Loucy (cell line): ENCODE data around the gene HPS6.

Experiments used
- H2AFZ ChIP-seq: fragments of 200-600 bp; sonication (generic); 2 replicates; pipeline ENCODE4 v1.6.0; 2016; ENCODE audit warnings: antibody characterized with exemption, mild to moderate bottlenecking, low read length, moderate library complexity
- H3F3A ChIP-seq: fragments of 200-600 bp; 2 replicates; pipeline ENCODE4 v1.6.0; 2016; ENCODE audit warnings: antibody characterized with exemption, low read depth, mild to moderate bottlenecking
- H3K27me3 ChIP-seq: fragments of 200-600 bp; sonication (generic); 2 replicates; pipeline ENCODE4 v1.6.1; 2014; ENCODE audit warnings: low read length, mild to moderate bottlenecking; ENCODE audit not compliant: insufficient read depth, poor library complexity, severe bottlenecking
- H3K36me3 ChIP-seq: fragments of 200-600 bp; sonication (generic); 2 replicates; pipeline ENCODE4 v1.6.1; 2016; ENCODE audit warnings: low read length; ENCODE audit not compliant: insufficient read depth
- H3K4me1 ChIP-seq: fragments of 200-600 bp; sonication (generic); 2 replicates; pipeline ENCODE4 v1.5.1; 2014; ENCODE audit warnings: low read length, mild to moderate bottlenecking; ENCODE audit not compliant: insufficient read depth, poor library complexity, severe bottlenecking
- H3K4me2 ChIP-seq: fragments of 200-600 bp; sonication (generic); 2 replicates; pipeline ENCODE4 v1.6.0; 2014; ENCODE audit warnings: antibody characterized with exemption, low read length, low read depth, mild to moderate bottlenecking; ENCODE audit not compliant: poor library complexity, severe bottlenecking
- H3K4me3 ChIP-seq: fragments of 200-600 bp; sonication (generic); 2 replicates; pipeline ENCODE4 v1.5.1; 2014; ENCODE audit warnings: low read length, mild to moderate bottlenecking, mixed read lengths; ENCODE audit not compliant: poor library complexity, severe bottlenecking
- H3K79me2 ChIP-seq: fragments of 200-600 bp; sonication (generic); 2 replicates; pipeline ENCODE4 v1.6.1; 2014; ENCODE audit warnings: low read length; ENCODE audit not compliant: insufficient read depth
- H3K9ac ChIP-seq: fragments of 200-600 bp; sonication (generic); 2 replicates; pipeline ENCODE4 v1.6.0; 2014; ENCODE audit warnings: mild to moderate bottlenecking, low read depth, low read length, moderate library complexity; ENCODE audit not compliant: poor library complexity, severe bottlenecking
- H3K9me2 ChIP-seq: fragments of 200-600 bp; sonication (generic); replicated peaks from 2 replicates; pipeline ENCODE4 v1.6.1; 2016; ENCODE audit warnings: low read depth, low read length, mixed read lengths
- H3K9me3 ChIP-seq: fragments of 200-600 bp; sonication (generic); 2 replicates; pipeline ENCODE4 v1.6.1; 2014; ENCODE audit warnings: mild to moderate bottlenecking, antibody characterized with exemption, low read length, low read depth; ENCODE audit not compliant: insufficient read depth
- H4K20me1 ChIP-seq: fragments of 200-600 bp; sonication (generic); 2 replicates; pipeline ENCODE4 v1.6.0; 2014; ENCODE audit warnings: antibody characterized with exemption, low read length, mild to moderate bottlenecking; ENCODE audit not compliant: insufficient read depth, poor library complexity, severe bottlenecking
- EZH2phosphoT487 ChIP-seq: fragments of 200-600 bp; IDR thresholded peaks from 2 replicates; pipeline ENCODE4 v1.6.1; 2018; ENCODE audit warnings: antibody characterized with exemption, mild to moderate bottlenecking, moderate library complexity, borderline replicate concordance
- TF ChIP-seq, protein P1 (sequence below): fragments of 200-600 bp; sonication (generic); conservative IDR thresholded peaks from 2 replicates; pipeline ENCODE4 v1.5.1; 2014; ENCODE audit warnings: mild to moderate bottlenecking, antibody characterized with exemption, low read length

The HPS6 gene

GRCh38 chr10:102113956-102114857 is 49.1 kb downstream of the HPS6 start:
- TF ChIP-seq, protein P1, sequence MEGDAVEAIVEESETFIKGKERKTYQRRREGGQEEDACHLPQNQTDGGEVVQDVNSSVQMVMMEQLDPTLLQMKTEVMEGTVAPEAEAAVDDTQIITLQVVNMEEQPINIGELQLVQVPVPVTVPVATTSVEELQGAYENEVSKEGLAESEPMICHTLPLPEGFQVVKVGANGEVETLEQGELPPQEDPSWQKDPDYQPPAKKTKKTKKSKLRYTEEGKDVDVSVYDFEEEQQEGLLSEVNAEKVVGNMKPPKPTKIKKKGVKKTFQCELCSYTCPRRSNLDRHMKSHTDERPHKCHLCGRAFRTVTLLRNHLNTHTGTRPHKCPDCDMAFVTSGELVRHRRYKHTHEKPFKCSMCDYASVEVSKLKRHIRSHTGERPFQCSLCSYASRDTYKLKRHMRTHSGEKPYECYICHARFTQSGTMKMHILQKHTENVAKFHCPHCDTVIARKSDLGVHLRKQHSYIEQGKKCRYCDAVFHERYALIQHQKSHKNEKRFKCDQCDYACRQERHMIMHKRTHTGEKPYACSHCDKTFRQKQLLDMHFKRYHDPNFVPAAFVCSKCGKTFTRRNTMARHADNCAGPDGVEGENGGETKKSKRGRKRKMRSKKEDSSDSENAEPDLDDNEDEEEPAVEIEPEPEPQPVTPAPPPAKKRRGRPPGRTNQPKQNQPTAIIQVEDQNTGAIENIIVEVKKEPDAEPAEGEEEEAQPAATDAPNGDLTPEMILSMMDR, result no peak
- no peak for TF ChIP-seq EZH2phosphoT487
- Histone ChIP-seq H3K9me3 (no peaks in the 10 kb centered on the region), H3K4me1 (peaks cover 56% of the 10 kb centered on the region), H3K36me3 (peaks cover 24% of the 10 kb centered on the region; the same call in 1 of the 2 replicates), H3K27me3 (no peaks in the 10 kb centered on the region), H3K9ac (peak overlapping the region; percentile 94), H2AFZ (no peak overlapping the region), H3F3A (peaks cover 6% of the 10 kb centered on the region; the same call in 1 of the 2 replicates), H3K9me2 (no peaks in the 10 kb centered on the region), H3K4me3 (peak overlapping the region; percentile 76), H3K4me2 (peak overlapping the region; percentile 87), H4K20me1 (peaks cover 70% of the 10 kb centered on the region), H3K79me2 (peaks cover 85% of the 10 kb centered on the region)

DNA sequence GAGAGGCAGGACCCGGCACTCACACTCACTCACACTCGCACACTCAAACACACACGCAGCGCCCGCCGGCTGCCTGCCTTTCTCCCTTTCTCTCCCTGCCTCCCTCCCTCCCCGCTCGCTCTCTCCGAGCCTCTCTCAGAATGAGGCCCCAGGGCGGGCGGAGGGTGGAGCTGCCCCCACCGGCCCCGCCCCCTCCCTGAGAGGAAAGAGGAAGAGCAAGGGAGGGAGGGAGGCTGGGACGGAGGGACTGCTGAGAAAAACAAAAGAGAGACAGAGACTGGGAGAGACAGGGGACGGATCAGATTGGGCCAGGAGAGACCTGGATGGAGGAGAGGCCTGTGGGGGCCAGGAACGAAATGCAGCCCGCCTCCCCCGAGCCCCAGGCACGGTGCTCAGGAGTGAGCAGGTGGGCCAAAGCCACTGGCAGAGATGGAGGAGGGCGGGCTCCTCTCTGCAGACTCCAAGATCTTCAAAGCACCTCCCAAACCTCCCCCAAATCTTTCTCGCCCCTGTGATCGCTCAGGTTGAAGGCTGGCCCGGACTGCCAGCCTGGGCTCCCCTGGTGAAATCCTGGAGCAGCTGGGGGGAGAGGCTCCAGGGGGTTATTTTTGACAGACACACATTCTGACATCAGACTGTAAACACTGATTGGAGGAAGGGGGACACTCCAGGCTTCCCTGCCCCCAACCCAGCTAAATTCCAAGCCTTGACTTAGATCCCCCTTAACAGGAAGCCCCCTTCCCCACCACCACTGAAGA is 49.9 kb downstream of the HPS6 start:
- H3F3A ChIP-seq, result peaks cover 6% of the 10 kb centered on the region; the same call in 1 of the 2 replicates
- H3K9ac ChIP-seq, result peak overlapping the region; percentile 94
- H3K4me1 ChIP-seq, result peaks cover 56% of the 10 kb centered on the region
- H4K20me1 ChIP-seq, result peaks cover 64% of the 10 kb centered on the region
- TF ChIP-seq, protein P1, result no peak
- TF ChIP-seq EZH2phosphoT487, result no peak
- H2AFZ ChIP-seq, result no peak overlapping the region
- peaks cover 92% of the 10 kb centered on the region for H3K79me2 ChIP-seq
- no peaks in the 10 kb centered on the region for H3K27me3 ChIP-seq
- peaks cover 16% of the 10 kb centered on the region; the same call in 1 of the 2 replicates for H3K36me3 ChIP-seq
- H3K9me2 ChIP-seq, result no peaks in the 10 kb centered on the region
- no peaks in the 10 kb centered on the region for H3K9me3 ChIP-seq
- H3K4me2 ChIP-seq, result peak overlapping the region; percentile 97
- peak overlapping the region; percentile 76 for H3K4me3 ChIP-seq

DNA sequence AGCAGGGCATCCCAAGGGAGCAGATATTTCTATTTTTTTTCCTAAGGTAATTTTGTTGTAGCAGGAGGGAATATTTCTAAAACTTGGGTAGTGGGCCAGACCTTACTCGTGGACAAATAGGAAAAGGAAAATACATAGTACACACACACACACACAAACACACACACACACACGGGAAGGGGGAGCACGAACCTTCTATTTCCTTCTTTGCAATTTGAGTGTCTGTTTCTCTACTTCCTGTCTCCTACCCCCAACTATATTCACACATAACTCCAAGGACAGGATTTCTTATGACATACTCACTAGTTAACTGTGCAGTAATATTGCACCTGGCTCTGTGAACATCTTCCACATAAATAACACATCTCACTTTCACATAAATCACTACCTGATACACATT is 50.6 kb downstream of the HPS6 start:
- peaks cover 6% of the 10 kb centered on the region; the same call in 1 of the 2 replicates for H3F3A ChIP-seq
- no peaks in the 10 kb centered on the region for H3K9me3 ChIP-seq
- H3K9ac ChIP-seq, result peak overlapping the region; percentile 94
- H4K20me1 ChIP-seq, result peaks cover 58% of the 10 kb centered on the region
- TF ChIP-seq, protein P1, result no peak
- no peak for TF ChIP-seq EZH2phosphoT487
- H3K4me3 ChIP-seq, result peak overlapping the region; percentile 76
- peaks cover 8% of the 10 kb centered on the region; the same call in 1 of the 2 replicates for H3K36me3 ChIP-seq
- H3K9me2 ChIP-seq, result no peaks in the 10 kb centered on the region
- H3K4me2 ChIP-seq, result peak overlapping the region; percentile 97
- no peak overlapping the region for H2AFZ ChIP-seq
- peaks cover 57% of the 10 kb centered on the region for H3K4me1 ChIP-seq
- H3K79me2 ChIP-seq, result peaks cover 85% of the 10 kb centered on the region
- H3K27me3 ChIP-seq, result no peaks in the 10 kb centered on the region
